C4-2B (cell line): Measurements from ENCODE around the gene RIMS3.

Experiments
- ZFX ChIP-seq: fragments of 450-650 bp; IDR thresholded peaks from 2 replicates; pipeline ENCODE4 v1.6.1; 2017
- TF ChIP-seq, protein P1 (sequence below): fragments of 450-650 bp; conservative IDR thresholded peaks from 2 replicates; pipeline ENCODE4 v1.5.1; 2017; ENCODE audit warnings: mild to moderate bottlenecking

DNA sequence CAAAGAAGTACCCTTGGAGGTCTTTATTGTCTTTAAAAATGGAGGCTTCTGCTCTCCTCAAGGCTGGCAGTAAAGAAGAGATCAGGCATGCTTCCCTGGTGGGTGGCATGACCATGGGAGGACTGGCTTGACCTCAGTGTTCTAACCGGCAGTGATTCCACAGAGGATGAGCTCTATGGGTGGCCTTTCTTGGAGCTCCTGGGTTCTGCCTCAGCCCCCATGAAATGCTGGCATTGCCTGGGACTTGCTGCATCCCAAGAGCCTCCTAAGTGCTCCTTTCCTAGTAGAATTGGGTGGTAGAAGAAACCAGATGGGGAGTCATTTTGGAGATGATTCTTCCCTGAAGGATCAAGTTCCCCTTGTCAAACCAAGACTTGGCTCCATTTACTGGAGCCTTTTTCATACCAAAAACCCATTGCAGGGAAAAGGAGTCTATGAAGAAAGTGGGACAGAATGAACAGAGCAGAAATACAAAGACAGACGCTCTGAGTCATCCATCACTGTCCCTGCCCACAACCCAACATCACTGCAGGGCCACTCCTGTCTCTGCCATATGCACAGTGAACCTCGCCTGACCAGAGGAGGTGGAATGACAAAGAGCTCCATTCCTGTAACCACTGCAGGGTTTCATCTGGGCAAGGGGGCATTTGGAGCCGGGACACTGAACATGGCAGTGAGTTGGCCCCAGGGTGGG, 42.4 kb downstream of the RIMS3 start:
- TF ChIP-seq, protein P1, sequence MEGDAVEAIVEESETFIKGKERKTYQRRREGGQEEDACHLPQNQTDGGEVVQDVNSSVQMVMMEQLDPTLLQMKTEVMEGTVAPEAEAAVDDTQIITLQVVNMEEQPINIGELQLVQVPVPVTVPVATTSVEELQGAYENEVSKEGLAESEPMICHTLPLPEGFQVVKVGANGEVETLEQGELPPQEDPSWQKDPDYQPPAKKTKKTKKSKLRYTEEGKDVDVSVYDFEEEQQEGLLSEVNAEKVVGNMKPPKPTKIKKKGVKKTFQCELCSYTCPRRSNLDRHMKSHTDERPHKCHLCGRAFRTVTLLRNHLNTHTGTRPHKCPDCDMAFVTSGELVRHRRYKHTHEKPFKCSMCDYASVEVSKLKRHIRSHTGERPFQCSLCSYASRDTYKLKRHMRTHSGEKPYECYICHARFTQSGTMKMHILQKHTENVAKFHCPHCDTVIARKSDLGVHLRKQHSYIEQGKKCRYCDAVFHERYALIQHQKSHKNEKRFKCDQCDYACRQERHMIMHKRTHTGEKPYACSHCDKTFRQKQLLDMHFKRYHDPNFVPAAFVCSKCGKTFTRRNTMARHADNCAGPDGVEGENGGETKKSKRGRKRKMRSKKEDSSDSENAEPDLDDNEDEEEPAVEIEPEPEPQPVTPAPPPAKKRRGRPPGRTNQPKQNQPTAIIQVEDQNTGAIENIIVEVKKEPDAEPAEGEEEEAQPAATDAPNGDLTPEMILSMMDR = no peak
- TF ChIP-seq ZFX = no peak
